ENCODE data around the gene BAMBI.

The BAMBI gene

GRCh38 chr10:28676326-28676967 lies 874 bp upstream of the BAMBI start:
- no peak for DNase-seq

GRCh38 chr10:28677888-28678686 lies 766 bp downstream of the BAMBI start:
- DNase-seq = no peak

GRCh38 chr10:28678687-28679457 lies 1.6 kb downstream of the BAMBI start:
- DNase-seq = no peak

- DNase-seq = no peak
Observed at GRCh38 chr10:28679581-28680357, 2.4 kb downstream of the BAMBI start.

- DNase-seq = peak; percentile 65
Observed at GRCh38 chr10:28680358-28680752, 3.0 kb downstream of the BAMBI start.

- DNase-seq = no peak
Observed at GRCh38 chr10:28681291-28681763, 4.0 kb downstream of the BAMBI start.

- no peak for DNase-seq
Observed at GRCh38 chr10:28681928-28682750, 4.8 kb downstream of the BAMBI start.

GRCh38 chr10:28684157-28684985 lies 7.0 kb downstream of the BAMBI start:
- DNase-seq = no peak

- DNase-seq = no peak
Observed at GRCh38 chr10:28684986-28685580, 7.8 kb downstream of the BAMBI start.

- DNase-seq = no peak
Observed at GRCh38 chr10:28685717-28686116, 8.4 kb downstream of the BAMBI start.

- DNase-seq = no peak
Observed at GRCh38 chr10:28686835-28687682, 9.7 kb downstream of the BAMBI start.

- DNase-seq = no peak
Observed at GRCh38 chr10:28687683-28688001, 10.3 kb downstream of the BAMBI start.

- DNase-seq = no peak
Observed at GRCh38 chr10:28690545-28690944, 13.2 kb downstream of the BAMBI start.

GRCh38 chr10:28691187-28691694 lies 13.9 kb downstream of the BAMBI start:
- no peak for DNase-seq

- no peak for DNase-seq
Observed at GRCh38 chr10:28692050-28692449, 14.7 kb downstream of the BAMBI start.

- no peak for DNase-seq
Observed at GRCh38 chr10:28694530-28694929, 17.2 kb downstream of the BAMBI start.

- no peak for DNase-seq
Observed at GRCh38 chr10:28698075-28698474, 20.8 kb downstream of the BAMBI start.

- no peak for DNase-seq
Observed at GRCh38 chr10:28704464-28705161, 27.3 kb downstream of the BAMBI start.

- DNase-seq = no peak
Observed at GRCh38 chr10:28705472-28705871, 28.2 kb downstream of the BAMBI start.
